Cardiac muscle cell (in vitro differentiated cells and primary cell): Measurements from ENCODE around the gene HEYL. TPM values are rescaled to one million over a fixed set of nuclear protein-coding genes. Genes with fewer than 3 reads are reported as not detected.
A peak's percentile ranks its signal among the peaks of the same experiment; 100 is the strongest.

Experiments
- DNase-seq, 2 donors: peaks; one replicate each; pipeline versions ENCODE4 v3.0.0 to v3.0.0-alpha.2; 2010 to 2017; ENCODE audit warnings: low read depth in 1 of 2, low spot score in 1 of 2
- H3K27ac ChIP-seq: fragments of 200-600 bp; sonication (generic); 2 replicates; pipeline ENCODE4 v1.5.1; 2016
- H3K27me3 ChIP-seq: fragments of 200-600 bp; sonication (generic); 2 replicates; pipeline ENCODE4 v1.6.0; 2016; ENCODE audit warnings: control low read depth
- H3K36me3 ChIP-seq: fragments of 200-600 bp; sonication (generic); 2 replicates; pipeline ENCODE4 v1.5.1; 2016; ENCODE audit warnings: control low read depth
- H3K4me1 ChIP-seq: fragments of 200-600 bp; sonication (generic); 2 replicates; pipeline ENCODE4 v1.8.1; 2017; ENCODE audit warnings: low read depth, mild to moderate bottlenecking, mixed run types
- H3K4me3 ChIP-seq: fragments of 200-600 bp; sonication (generic); 2 replicates; pipeline ENCODE4 v1.5.1; 2016; ENCODE audit warnings: mild to moderate bottlenecking
- H3K9me3 ChIP-seq: fragments of 200-600 bp; sonication (generic); 2 replicates; pipeline ENCODE4 v1.5.1; 2017; ENCODE audit warnings: low read depth, mild to moderate bottlenecking, control low read depth
- polyA plus RNA-seq: library from polyadenylated mRNA; unstranded; fragments of >200 nt; fragmentation: Nextera tagmentation; extraction: Ambion mirVana; gene quantifications from 2 replicates; pipeline ENCODE4 v1.2.1, GENCODE V29; 2016
- total RNA-seq: library from RNA; depleted of rRNA; stranded (reverse); fragments of >200 nt; gene quantifications from 2 replicates; pipeline ENCODE4 v1.2.3, GENCODE V29; 2016
- TF ChIP-seq, protein P1 (sequence below): IDR thresholded peaks from 2 replicates; pipeline ENCODE4 v1.5.1; 2012; ENCODE audit warnings: low read depth, mild to moderate bottlenecking, low read length

Gene HEYL
- total and polyA plus RNA-seq, 2 experiments from 2014 or later: 0.71 to 1.0 TPM

DNA sequence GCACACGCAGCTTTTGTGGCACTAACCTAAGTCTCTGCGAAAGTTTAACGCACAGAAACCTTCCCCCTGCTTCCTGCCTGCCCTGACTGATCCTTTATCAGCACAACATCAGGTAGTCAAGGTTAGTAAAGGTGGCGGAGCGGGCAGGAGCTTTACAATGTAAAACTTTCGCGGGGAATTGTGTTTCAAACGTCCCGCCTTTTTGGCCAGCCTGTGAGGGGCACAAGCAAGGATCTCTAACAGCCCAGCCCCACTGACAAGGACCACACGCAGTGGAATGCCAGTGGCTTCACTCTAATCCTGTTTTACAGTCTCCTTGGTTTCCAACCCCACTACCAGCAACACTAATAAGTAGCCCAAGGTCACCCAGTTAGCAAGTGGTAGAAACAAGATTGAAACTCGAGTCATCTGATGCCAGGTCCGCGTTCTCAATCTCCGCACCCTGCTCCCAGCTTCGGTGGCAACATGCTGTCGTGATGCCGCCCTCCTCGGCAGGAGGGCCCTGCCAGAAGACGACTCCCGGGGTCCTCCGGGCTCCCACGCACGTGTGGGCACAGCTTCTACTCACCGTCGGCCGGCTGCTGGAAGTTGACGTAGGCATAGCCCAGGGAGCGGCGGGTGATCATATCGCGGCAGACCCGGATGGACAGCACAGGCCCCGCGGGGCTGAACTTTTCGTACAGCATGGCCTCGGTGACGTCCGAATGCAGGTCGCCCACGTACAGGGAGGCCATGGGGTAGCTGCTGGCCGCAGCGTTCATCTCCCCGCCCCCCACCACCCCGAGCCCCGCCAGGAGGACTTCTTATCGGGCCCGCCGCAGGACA is 64.0 kb downstream of the HEYL start:
- H3K27ac ChIP-seq: peak overlapping the region; percentile 46
- H3K27me3 ChIP-seq: peaks cover 14% of the 10 kb centered on the region
- TF ChIP-seq, protein P1, sequence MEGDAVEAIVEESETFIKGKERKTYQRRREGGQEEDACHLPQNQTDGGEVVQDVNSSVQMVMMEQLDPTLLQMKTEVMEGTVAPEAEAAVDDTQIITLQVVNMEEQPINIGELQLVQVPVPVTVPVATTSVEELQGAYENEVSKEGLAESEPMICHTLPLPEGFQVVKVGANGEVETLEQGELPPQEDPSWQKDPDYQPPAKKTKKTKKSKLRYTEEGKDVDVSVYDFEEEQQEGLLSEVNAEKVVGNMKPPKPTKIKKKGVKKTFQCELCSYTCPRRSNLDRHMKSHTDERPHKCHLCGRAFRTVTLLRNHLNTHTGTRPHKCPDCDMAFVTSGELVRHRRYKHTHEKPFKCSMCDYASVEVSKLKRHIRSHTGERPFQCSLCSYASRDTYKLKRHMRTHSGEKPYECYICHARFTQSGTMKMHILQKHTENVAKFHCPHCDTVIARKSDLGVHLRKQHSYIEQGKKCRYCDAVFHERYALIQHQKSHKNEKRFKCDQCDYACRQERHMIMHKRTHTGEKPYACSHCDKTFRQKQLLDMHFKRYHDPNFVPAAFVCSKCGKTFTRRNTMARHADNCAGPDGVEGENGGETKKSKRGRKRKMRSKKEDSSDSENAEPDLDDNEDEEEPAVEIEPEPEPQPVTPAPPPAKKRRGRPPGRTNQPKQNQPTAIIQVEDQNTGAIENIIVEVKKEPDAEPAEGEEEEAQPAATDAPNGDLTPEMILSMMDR: no peak
- peak overlapping the region; percentile 85 for H3K4me3 ChIP-seq
- H3K36me3 ChIP-seq: peaks cover 12% of the 10 kb centered on the region
- H3K4me1 ChIP-seq: peaks cover 21% of the 10 kb centered on the region
- peak; percentile 70 to 81 for DNase-seq
- H3K9me3 ChIP-seq: no peaks in the 10 kb centered on the region

DNA sequence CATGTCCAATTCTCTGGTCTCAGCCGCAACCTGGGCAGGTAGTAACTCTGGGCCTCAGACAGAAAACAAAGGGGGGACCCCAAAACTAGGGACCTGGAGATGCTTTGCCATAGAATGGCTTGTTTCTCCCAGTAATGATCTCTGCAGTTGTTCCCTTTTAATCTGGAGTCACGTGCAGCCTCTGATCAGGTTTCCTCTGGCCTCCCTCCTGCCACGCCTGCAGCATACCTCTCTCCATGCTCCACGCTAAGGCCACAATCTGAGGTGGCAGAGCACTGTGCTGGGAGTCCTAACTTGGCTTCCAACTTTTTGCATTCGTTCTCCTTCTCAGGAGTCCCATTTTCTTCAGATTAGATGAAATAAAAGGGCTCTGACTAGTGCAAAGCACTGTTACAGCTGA is 64.8 kb downstream of the HEYL start:
- Histone ChIP-seq H3K4me1 (peaks cover 21% of the 10 kb centered on the region), H3K9me3 (no peaks in the 10 kb centered on the region), H3K4me3 (peak overlapping the region; percentile 85), H3K27me3 (peaks cover 12% of the 10 kb centered on the region), H3K27ac (no peak overlapping the region), H3K36me3 (peaks cover 19% of the 10 kb centered on the region)
- DNase-seq: peak; percentile 14 to 38
- TF ChIP-seq, protein P1: no peak

Other genes with a start within 250 kb of the HEYL start
- 0.09 and 0.46 TPM in 2 replicates for gene BMP8A, start 148.0 kb downstream of the HEYL start, total RNA-seq
- gene BMP8A, start 148.0 kb downstream of the HEYL start, polyA plus RNA-seq: 0.54 and 0.70 TPM in 2 replicates
- 63.1 and 88.0 TPM in 2 replicates for gene PABPC4, start 62.9 kb downstream of the HEYL start, total RNA-seq
- 27.5 and 33.6 TPM in 2 replicates for gene PABPC4, start 62.9 kb downstream of the HEYL start, polyA plus RNA-seq
- 1.8 TPM in 1 of 2 replicates, not detected in the other for gene NT5C1A, start 32.5 kb upstream of the HEYL start, total RNA-seq
- gene NT5C1A, start 32.5 kb upstream of the HEYL start, polyA plus RNA-seq: 0.16 TPM in 1 of 2 replicates, not detected in the other
- gene HPCAL4, start 51.8 kb upstream of the HEYL start, total RNA-seq: 0.04 and 0.09 TPM in 2 replicates
- gene HPCAL4, start 51.8 kb upstream of the HEYL start, polyA plus RNA-seq: 0.06 TPM in 1 of 2 replicates, not detected in the other
- 34.8 and 38.7 TPM in 2 replicates for gene PPIE, start 99.2 kb upstream of the HEYL start, total RNA-seq
- 68.3 and 87.9 TPM in 2 replicates for gene PPIE, start 99.2 kb upstream of the HEYL start, polyA plus RNA-seq
- gene OXCT2, start 131.7 kb upstream of the HEYL start, total RNA-seq: 0.21 and 0.25 TPM in 2 replicates
- 0.35 TPM in 1 of 2 replicates, not detected in the other for gene OXCT2, start 131.7 kb upstream of the HEYL start, polyA plus RNA-seq
- gene BMP8B, start 149.2 kb upstream of the HEYL start, total RNA-seq: not detected in 2 replicates
- gene BMP8B, start 149.2 kb upstream of the HEYL start, polyA plus RNA-seq: 0.02 and 0.14 TPM in 2 replicates
- 9.6 and 13.5 TPM in 2 replicates for gene TRIT1, start 243.9 kb upstream of the HEYL start, total RNA-seq
- gene TRIT1, start 243.9 kb upstream of the HEYL start, polyA plus RNA-seq: 10.8 and 14.1 TPM in 2 replicates